GM12874 (cell line): ENCODE results near the gene CDH4.

ENCODE experiments used
- CTCF ChIP-seq: IDR thresholded peaks from 2 replicates; pipeline ENCODE4 v1.5.1; 2011; ENCODE audit warnings: low read depth, mild to moderate bottlenecking, control low read depth, low read length, moderate library complexity; ENCODE audit not compliant: insufficient read depth

The CDH4 gene

GRCh38 chr20:61662226-61662967, 410.3 kb downstream of the CDH4 start:
- TF ChIP-seq CTCF: no peak

GRCh38 chr20:61662968-61663331, 410.9 kb downstream of the CDH4 start:
- TF ChIP-seq CTCF: no peak

DNA sequence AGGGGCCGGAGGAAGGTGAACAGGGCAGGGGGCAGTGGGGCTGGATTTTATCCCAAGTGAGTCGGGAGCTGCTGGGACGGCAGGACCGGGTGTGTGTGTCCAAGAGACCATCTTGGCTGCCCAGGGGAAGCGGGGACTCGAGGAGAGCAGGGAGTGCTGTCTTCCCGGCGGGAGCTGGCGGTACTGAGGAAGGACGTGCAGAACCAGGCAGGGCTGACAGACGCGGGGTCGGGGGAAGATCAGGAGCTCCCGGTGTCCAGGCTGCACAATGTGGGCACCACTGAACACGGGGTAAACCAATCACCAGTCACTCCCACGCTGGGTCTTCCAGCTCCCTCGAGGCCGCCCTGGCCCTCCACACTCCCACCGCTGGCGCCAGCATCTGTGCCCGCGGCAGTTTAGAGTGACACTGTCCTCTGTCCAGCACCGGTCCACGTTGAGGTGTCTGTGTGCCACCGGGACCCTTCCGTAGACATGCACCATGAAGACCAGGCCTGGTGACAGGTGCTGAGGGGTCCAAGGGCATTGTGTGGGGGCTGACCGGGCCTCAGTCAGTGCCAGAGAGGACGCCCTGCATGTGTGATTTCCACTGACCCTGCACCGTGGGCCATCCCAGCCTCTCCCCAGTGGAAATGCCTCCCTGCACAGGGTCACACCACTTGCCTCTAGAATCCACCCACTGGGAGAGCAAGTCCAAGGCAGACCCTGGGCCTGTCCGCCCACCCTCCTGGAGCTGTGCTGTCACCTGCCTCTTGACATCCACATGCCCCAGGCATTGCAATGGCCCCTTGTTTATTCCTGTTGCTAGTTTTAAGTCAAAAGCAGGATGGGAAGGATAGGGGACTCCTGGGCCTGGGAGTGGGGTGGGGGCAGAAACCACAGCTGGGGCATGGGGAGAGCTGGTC, 411.7 kb downstream of the CDH4 start:
- TF ChIP-seq CTCF: no peak

DNA sequence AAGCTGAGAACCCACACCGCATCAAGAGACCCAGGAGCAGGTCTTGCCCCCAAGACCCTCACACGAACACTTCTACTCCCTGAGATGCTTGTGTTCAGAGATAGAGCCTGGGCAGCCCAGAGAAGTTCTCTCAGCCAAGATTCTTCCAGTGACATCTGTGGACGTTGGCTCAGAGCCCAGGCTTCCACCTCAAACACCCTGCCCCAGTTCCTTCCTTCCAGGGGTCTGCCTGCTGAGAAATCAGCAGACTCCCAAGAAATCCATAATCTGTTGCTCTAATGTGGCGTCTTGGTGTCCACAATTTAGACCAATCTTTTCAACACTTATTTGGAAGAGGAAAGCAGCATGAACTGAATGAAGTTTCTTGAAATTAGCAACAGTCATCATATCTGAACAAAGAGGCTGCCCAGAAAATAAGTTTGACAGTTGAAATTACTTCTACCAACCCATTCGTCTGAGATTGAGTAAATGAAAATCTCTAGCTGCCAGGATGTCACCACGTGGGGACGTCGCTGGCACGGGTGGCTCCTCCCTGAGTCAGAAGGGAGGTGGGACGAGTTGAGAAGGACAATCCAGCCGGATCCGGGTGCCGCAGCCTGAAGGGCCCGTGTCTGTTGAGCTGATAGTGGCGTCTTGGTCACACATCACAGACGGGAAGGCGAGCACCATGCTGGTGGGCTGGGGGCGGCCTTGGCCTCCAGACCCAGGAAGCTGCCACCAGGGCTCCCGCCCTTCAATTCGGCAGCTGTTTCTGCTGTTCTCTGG, 412.7 kb downstream of the CDH4 start:
- TF ChIP-seq CTCF: no peak

DNA sequence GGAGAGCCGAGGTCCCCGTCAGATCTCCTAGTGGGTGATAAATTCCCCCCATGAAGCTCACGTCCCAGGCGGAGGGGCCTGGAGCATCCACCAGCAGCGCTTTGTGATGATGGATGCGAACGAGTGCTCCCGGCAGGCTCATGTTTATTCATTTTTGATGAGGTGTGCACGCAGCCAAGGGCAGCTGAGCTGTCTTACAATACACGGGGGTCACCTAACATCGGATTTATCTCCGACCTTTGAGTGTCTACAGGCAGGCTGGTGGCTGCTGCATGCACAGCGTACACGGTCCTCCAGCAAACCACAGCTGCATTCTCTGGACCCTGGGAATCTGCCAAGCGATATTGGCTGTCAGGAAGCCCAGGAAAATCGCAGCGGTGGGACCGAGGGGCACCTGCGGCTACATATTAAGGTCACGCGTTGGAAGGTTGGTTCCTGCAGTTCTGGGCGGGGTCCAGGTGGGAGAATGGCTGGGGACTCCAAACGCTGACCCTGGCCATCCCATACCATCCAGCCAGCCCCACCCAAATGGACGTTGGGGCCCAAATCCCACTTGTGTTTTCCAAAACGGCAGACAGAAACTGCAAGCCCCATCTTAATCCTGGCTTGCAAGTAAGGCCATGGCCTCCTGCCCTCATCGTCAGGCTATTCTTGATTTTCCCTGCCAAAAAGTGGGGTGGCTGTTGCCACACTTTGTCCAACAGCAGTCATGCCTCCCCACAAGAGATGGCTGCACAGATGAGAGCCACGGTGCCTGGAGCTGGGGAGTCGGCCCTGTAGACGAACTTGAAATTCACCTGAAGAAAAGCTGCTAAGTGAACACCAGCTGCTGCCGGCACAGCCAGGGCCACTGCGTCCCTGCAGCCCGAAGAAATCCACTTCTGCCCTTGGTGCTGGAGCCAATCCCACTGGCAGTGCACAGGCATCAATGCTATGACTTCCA, 413.7 kb downstream of the CDH4 start:
- TF ChIP-seq CTCF: no peak

- no peak for TF ChIP-seq CTCF
Measured at GRCh38 chr20:61666471-61666832, 414.4 kb downstream of the CDH4 start.
